ENCODE data around the gene SYNGAP1. TPM values are rescaled to one million over a fixed set of nuclear protein-coding genes. Genes with fewer than 3 reads are reported as not detected.

SYNGAP1 gene
- total and polyA plus RNA-seq, 4 donors: 4.4 to 39.4 (median 24.0) TPM

DNA sequence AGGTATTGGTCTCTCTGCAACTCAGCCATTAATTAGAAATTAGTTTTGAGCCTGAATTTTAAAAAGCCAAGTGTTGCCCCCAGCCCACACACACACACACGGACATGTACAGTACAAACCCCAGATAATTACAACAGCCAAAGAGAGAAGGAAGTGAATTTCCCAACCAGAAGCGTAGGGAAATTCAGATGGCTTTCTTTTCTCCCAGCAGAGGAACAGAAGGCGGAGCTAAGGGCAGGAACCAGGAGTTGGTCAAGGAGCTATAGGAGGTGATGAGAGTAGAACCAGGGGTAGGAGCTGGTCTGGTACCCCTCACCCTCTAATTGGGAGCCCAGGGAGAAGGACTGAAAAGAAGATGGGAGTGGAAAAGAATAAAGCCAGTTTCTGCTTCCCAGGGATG is 30.6 kb downstream of the SYNGAP1 start:
- H3K4me3 ChIP-seq (ENCODE audit: low read length in 2 of 2): no peak overlapping the region
- ATAC-seq (ENCODE audit: low FRiP score): no peak
- no peak for DNase-seq
- WGBS, 2 donors: 76 to 79% methylated on average over 3 of the region's 3 CpGs
- H3K9me3 ChIP-seq (ENCODE audit: control insufficient read depth, low read length): no peaks in the 10 kb centered on the region
- no peaks in the 10 kb centered on the region for H3K27me3 ChIP-seq (ENCODE audit: control insufficient read depth in 1 of 2, insufficient read depth in 2 of 2, low read length in 1 of 2)
- intact Hi-C loops (cut with DNase I): loop anchor here (5.0 to 10.0 kb wide), 3 partner anchors 38 to 246 kb away; partner anchors contain the start of genes HSD17B8 (in 1 of the 2), PHF1 (in 1 of the 2), RING1 (in 1 of the 2) and RXRB (in 1 of the 2)
- no peak overlapping the region for H3K27ac ChIP-seq (ENCODE audit: low read depth in 1 of 2, low read length in 2 of 2)
- H3K4me1 ChIP-seq (ENCODE audit: control insufficient read depth in 1 of 2, insufficient read depth in 2 of 2, low read length in 2 of 2): no peaks in the 10 kb centered on the region
- no peaks in the 10 kb centered on the region for H3K36me3 ChIP-seq (ENCODE audit: control insufficient read depth in 1 of 2, insufficient read depth in 2 of 2, low read length in 1 of 2)

DNA sequence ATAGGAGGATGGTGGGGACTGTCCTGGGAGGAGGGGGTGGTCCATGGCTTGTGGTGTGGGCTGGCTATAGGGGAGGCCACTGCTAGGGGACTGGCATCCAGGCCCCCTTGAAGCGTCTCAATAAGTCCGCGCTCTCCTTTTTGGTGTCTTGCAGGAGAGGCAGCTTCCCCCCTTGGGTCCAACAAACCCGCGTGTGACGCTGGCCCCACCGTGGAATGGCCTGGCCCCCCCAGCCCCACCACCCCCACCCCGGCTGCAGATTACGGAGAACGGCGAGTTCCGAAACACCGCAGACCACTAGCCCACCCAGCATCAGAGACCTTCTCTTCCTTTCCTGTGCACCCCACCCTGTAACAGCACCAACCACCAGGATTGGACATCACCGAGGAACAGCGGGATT is 31.7 kb downstream of the SYNGAP1 start:
- ATAC-seq (ENCODE audit: low FRiP score) (no peak), DNase-seq (no peak)
- H3K9me3 ChIP-seq (ENCODE audit: control insufficient read depth, low read length): no peaks in the 10 kb centered on the region
- H3K27ac ChIP-seq (ENCODE audit: low read depth in 1 of 2, low read length in 2 of 2): no peak overlapping the region
- intact Hi-C loops (cut with DNase I): loop anchor here (5.0 to 10.0 kb wide), 3 partner anchors 39 to 247 kb away; partner anchors contain the start of genes HSD17B8 (in 1 of the 2), PHF1 (in 1 of the 2), RING1 (in 1 of the 2) and RXRB (in 1 of the 2)
- H3K4me3 ChIP-seq (ENCODE audit: low read length in 2 of 2): no peak overlapping the region
- 84 to 86% methylated on average over 10 to 15 of the region's 15 CpGs for WGBS, 2 donors
- no peaks in the 10 kb centered on the region for H3K4me1 ChIP-seq (ENCODE audit: control insufficient read depth in 1 of 2, insufficient read depth in 2 of 2, low read length in 2 of 2)
- no peaks in the 10 kb centered on the region for H3K27me3 ChIP-seq (ENCODE audit: control insufficient read depth in 1 of 2, insufficient read depth in 2 of 2, low read length in 1 of 2)
- no peaks in the 10 kb centered on the region for H3K36me3 ChIP-seq (ENCODE audit: control insufficient read depth in 1 of 2, insufficient read depth in 2 of 2, low read length in 1 of 2)

DNA sequence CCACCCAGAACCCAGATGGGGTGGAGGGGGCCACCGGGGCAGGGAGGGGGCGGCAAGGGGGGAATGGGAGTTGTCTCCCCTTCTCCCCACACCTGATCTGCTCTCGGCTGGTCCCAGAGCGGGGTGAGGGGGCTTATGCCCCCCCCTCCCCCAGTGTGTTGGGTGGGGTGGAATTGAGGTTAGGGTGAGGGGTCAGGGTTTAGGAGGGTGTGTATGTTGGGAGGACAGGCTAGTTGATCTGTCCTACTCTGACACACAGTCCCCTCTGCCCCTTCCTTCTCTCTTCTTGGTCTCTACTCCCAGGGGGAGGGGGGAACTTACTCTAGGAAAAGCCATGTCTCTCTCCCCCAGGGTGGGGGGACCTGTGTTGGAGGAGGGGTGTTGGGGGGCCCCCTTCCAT is 32.6 kb downstream of the SYNGAP1 start:
- Histone ChIP-seq H3K27ac (ENCODE audit: low read depth in 1 of 2, low read length in 2 of 2) (no peak overlapping the region), H3K9me3 (ENCODE audit: control insufficient read depth, low read length) (no peaks in the 10 kb centered on the region), H3K36me3 (ENCODE audit: control insufficient read depth in 1 of 2, insufficient read depth in 2 of 2, low read length in 1 of 2) (no peaks in the 10 kb centered on the region), H3K4me3 (ENCODE audit: low read length in 2 of 2) (no peak overlapping the region), H3K4me1 (ENCODE audit: control insufficient read depth in 1 of 2, insufficient read depth in 2 of 2, low read length in 2 of 2) (no peaks in the 10 kb centered on the region), H3K27me3 (ENCODE audit: control insufficient read depth in 1 of 2, insufficient read depth in 2 of 2, low read length in 1 of 2) (no peaks in the 10 kb centered on the region)
- WGBS, 2 donors: 80 to 90% methylated on average over 3 to 4 of the region's 4 CpGs
- no peak for DNase-seq
- no peak for ATAC-seq (ENCODE audit: low FRiP score)
- intact Hi-C loops (cut with DNase I): loop anchor here (5.0 to 10.0 kb wide), 3 partner anchors 40 to 248 kb away; partner anchors contain the start of genes HSD17B8 (in 1 of the 2), PHF1 (in 1 of the 2), RING1 (in 1 of the 2) and RXRB (in 1 of the 2)

DNA sequence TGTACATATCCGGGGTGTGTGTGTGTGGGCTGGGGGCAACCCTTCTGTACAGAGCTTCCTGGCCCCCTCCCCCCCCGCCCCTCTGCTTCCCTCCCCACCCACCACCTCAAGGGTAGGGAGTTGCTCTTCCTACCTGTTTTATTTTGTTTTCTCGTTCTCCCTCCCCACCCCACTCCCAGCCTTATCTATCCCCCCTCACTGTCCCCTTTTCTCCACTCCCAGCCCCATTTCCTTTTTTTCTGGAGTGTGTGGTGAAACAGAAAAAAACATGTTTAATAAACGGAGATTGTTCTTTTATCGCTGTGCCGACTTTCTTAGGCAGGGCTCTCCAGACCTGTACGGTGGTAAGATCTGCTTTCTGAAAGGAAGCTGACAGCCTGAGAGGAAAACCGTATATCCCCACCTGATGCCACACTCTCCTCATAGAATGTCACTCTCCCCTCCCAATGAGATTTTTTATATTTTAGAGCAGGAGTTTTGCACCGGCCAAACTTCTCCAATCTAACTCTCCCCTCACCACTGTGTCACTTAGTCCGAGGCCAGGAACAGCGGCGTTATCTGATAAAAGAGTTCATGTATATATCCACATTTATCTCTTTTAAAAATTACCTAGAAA is 33.6 kb downstream of the SYNGAP1 start:
- no peaks in the 10 kb centered on the region for H3K36me3 ChIP-seq (ENCODE audit: control insufficient read depth in 1 of 2, insufficient read depth in 2 of 2, low read length in 1 of 2)
- H3K4me3 ChIP-seq (ENCODE audit: low read length in 2 of 2): peak overlapping the region; percentile 29 to 36
- H3K4me1 ChIP-seq (ENCODE audit: control insufficient read depth in 1 of 2, insufficient read depth in 2 of 2, low read length in 2 of 2): no peaks in the 10 kb centered on the region
- DNase-seq (no peak), ATAC-seq (ENCODE audit: low FRiP score) (no peak)
- no peaks in the 10 kb centered on the region for H3K9me3 ChIP-seq (ENCODE audit: control insufficient read depth, low read length)
- intact Hi-C loops (cut with DNase I): loop anchor here (5.0 to 10.0 kb wide), 3 partner anchors 41 to 249 kb away; partner anchors contain the start of genes HSD17B8 (in 1 of the 2), PHF1 (in 1 of the 2), RING1 (in 1 of the 2) and RXRB (in 1 of the 2)
- H3K27me3 ChIP-seq (ENCODE audit: control insufficient read depth in 1 of 2, insufficient read depth in 2 of 2, low read length in 1 of 2): no peaks in the 10 kb centered on the region
- 3% methylated on average over 12 of the region's 12 CpGs for WGBS, 2 donors
- no peak overlapping the region for H3K27ac ChIP-seq (ENCODE audit: low read depth in 1 of 2, low read length in 2 of 2)

DNA sequence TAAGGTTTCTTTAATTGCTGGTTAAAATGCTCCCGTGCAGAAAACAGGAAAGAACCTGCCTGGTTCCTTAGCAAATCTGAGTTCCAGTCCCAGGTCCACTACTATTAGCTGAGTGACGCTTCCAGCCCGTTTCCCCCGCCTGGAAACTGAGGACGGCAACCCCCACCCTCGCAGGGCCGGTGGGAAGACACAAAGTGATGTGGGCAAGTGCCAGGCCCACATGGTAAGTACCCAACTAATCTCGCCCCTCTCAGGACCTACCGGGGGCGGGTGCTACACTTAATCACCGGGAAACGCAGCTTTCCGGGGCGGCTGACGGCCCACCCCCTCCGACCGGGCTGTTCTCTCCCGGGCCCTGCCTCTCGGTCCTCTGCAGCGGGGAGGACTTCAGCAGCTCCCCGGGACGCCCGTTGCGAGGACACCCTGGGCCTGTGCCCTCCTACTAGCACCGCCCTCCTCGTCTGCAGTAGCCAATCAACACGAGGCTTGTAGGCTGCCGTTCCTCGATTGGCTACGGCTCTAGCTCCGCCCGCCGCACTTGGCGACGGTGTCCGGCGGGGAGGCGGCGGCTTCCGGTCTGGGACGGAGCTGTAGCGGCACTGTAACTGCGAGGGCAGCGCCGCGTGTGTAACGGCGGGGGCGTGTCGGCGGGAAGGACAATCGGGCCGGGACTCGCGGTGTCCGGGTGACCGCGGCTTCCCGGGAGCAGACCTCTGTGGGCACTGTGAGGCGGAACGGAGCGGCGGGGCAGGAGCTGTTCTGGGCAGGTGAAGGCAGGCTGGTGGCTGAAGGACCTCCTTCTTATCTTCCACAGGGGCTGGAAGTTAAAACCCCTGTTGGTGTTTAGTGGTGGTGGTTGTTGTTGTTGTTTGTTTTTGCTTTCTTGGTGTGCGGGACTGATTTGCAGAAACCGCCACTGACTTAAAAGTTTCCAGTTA is 34.4 kb downstream of the SYNGAP1 start, which contains the start of gene ZBTB9:
TSS of gene ZBTB9 (plus strand) at position 568 of the 938 bp plus-strand sequence. CDS start 525 bp downstream, outside the sequence.
- ATAC-seq (ENCODE audit: low FRiP score): peak; percentile 98
- intact Hi-C loops (cut with DNase I): loop anchor here (5.0 to 10.0 kb wide), 3 partner anchors 42 to 249 kb away; partner anchors contain the start of genes HSD17B8 (in 1 of the 2), PHF1 (in 1 of the 2), RING1 (in 1 of the 2) and RXRB (in 1 of the 2)

DNA sequence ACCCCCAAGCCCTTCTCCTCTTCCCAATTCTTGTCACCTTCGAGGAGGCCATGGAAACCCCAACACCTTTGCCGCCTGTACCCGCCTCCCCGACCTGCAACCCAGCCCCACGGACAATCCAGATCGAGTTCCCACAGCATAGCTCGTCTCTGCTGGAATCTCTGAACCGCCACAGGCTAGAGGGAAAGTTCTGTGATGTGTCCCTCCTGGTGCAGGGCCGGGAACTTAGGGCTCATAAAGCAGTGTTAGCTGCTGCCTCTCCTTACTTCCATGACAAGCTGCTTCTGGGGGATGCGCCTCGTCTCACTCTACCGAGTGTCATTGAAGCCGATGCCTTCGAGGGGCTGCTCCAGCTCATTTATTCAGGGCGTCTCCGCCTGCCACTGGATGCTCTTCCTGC is 35.2 kb downstream of the SYNGAP1 start:
- 54 to 55% methylated on average over 16 of the region's 16 CpGs for WGBS, 2 donors
- H3K4me3 ChIP-seq (ENCODE audit: low read length in 2 of 2): peak overlapping the region in 1 of 2 donors; percentile 26
- H3K4me1 ChIP-seq (ENCODE audit: control insufficient read depth in 1 of 2, insufficient read depth in 2 of 2, low read length in 2 of 2): no peaks in the 10 kb centered on the region
- H3K9me3 ChIP-seq (ENCODE audit: control insufficient read depth, low read length): no peaks in the 10 kb centered on the region
- no peak overlapping the region for H3K27ac ChIP-seq (ENCODE audit: low read depth in 1 of 2, low read length in 2 of 2)
- no peaks in the 10 kb centered on the region for H3K27me3 ChIP-seq (ENCODE audit: control insufficient read depth in 1 of 2, insufficient read depth in 2 of 2, low read length in 1 of 2)
- intact Hi-C loops (cut with DNase I): loop anchor here (10.0 kb wide), 2 partner anchors 120 to 250 kb away; partner anchors contain the start of genes HSD17B8 (in 1 of the 2), RING1 (in 1 of the 2), RXRB (in 1 of the 2) and SLC39A7 (in 1 of the 2)
- H3K36me3 ChIP-seq (ENCODE audit: control insufficient read depth in 1 of 2, insufficient read depth in 2 of 2, low read length in 1 of 2): no peaks in the 10 kb centered on the region
- DNase-seq (peak in 1 of 2 donors; percentile 62), ATAC-seq (ENCODE audit: low FRiP score) (no peak)

More for the DNA sequence above, 34.4 kb downstream of the SYNGAP1 start, which contains the start of gene ZBTB9:
- Histone ChIP-seq H3K27ac (ENCODE audit: low read depth in 1 of 2, low read length in 2 of 2) (no peak within 1 kb of the TSS), H3K36me3 (ENCODE audit: control insufficient read depth in 1 of 2, insufficient read depth in 2 of 2, low read length in 1 of 2) (no peaks in the 10 kb centered on the region), H3K4me3 (ENCODE audit: low read length in 2 of 2) (peak within 1 kb of the TSS; percentile 36 to 48), H3K27me3 (ENCODE audit: control insufficient read depth in 1 of 2, insufficient read depth in 2 of 2, low read length in 1 of 2) (no peaks in the 10 kb centered on the region), H3K9me3 (ENCODE audit: control insufficient read depth, low read length) (no peaks in the 10 kb centered on the region), H3K4me1 (ENCODE audit: control insufficient read depth in 1 of 2, insufficient read depth in 2 of 2, low read length in 2 of 2) (no peaks in the 10 kb centered on the region)
- 0 to 1% methylated on average over 65 of the region's 65 CpGs for WGBS, 2 donors
- DNase-seq: peak; percentile 97 to 98

DNA sequence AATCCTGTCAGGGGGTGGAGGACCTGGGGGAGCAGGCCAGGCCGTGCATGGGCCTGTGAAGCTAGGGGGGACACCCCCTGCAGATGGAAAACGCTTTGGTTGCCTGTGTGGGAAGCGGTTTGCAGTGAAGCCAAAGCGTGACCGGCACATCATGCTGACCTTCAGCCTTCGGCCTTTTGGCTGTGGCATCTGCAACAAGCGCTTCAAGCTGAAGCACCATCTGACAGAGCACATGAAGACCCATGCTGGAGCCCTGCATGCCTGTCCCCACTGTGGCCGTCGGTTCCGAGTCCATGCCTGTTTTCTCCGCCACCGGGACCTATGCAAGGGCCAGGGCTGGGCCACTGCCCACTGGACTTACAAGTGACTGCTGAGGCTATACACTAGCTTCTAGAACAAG is 36.3 kb downstream of the SYNGAP1 start:
- Histone ChIP-seq H3K27me3 (ENCODE audit: control insufficient read depth in 1 of 2, insufficient read depth in 2 of 2, low read length in 1 of 2) (no peaks in the 10 kb centered on the region), H3K9me3 (ENCODE audit: control insufficient read depth, low read length) (no peaks in the 10 kb centered on the region), H3K27ac (ENCODE audit: low read depth in 1 of 2, low read length in 2 of 2) (no peak overlapping the region), H3K4me1 (ENCODE audit: control insufficient read depth in 1 of 2, insufficient read depth in 2 of 2, low read length in 2 of 2) (no peaks in the 10 kb centered on the region), H3K4me3 (ENCODE audit: low read length in 2 of 2) (no peak overlapping the region), H3K36me3 (ENCODE audit: control insufficient read depth in 1 of 2, insufficient read depth in 2 of 2, low read length in 1 of 2) (no peaks in the 10 kb centered on the region)
- ATAC-seq (ENCODE audit: low FRiP score) (no peak), DNase-seq (no peak)
- intact Hi-C loops (cut with DNase I): loop anchor here (10.0 kb wide), 2 partner anchors 119 to 251 kb away; partner anchors contain the start of genes HSD17B8 (in 1 of the 2), RING1 (in 1 of the 2), RXRB (in 1 of the 2) and SLC39A7 (in 1 of the 2)
- WGBS, 2 donors: 97 to 98% methylated on average over 12 of the region's 12 CpGs

DNA sequence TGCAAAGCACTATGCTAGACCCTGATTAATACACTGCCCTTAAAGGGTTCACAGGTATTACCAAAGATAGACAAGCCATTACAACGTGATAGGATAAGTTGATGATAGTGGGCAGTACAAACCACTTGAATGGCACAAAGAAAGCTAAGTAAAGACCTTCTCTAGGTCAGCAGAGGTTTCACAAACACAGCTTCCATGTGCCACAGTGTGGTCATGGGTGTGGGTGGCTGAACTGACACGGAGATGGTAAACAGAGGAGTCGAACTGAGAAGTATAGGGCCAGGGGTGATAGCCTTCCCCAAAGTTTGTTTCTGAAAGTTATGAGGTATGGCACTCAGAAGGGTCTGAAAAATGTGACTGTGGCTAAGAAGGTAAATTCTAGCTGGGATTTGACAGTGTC is 38.8 kb downstream of the SYNGAP1 start:
- Histone ChIP-seq H3K27ac (ENCODE audit: low read depth in 1 of 2, low read length in 2 of 2) (no peak overlapping the region), H3K36me3 (ENCODE audit: control insufficient read depth in 1 of 2, insufficient read depth in 2 of 2, low read length in 1 of 2) (no peaks in the 10 kb centered on the region), H3K4me1 (ENCODE audit: control insufficient read depth in 1 of 2, insufficient read depth in 2 of 2, low read length in 2 of 2) (no peaks in the 10 kb centered on the region), H3K27me3 (ENCODE audit: control insufficient read depth in 1 of 2, insufficient read depth in 2 of 2, low read length in 1 of 2) (no peaks in the 10 kb centered on the region), H3K4me3 (ENCODE audit: low read length in 2 of 2) (no peak overlapping the region), H3K9me3 (ENCODE audit: control insufficient read depth, low read length) (no peaks in the 10 kb centered on the region)
- no peak for ATAC-seq (ENCODE audit: low FRiP score)
- 60 to 71% methylated on average over 3 of the region's 3 CpGs for WGBS, 2 donors
- DNase-seq: no peak
- intact Hi-C loops (cut with DNase I): loop anchor here (10.0 kb wide), 2 partner anchors 116 to 254 kb away; partner anchors contain the start of genes HSD17B8 (in 1 of the 2), RING1 (in 1 of the 2), RXRB (in 1 of the 2) and SLC39A7 (in 1 of the 2)
